DND-41 (cell line): ENCODE measurements around the gene TRPV6.
A peak's percentile ranks its signal among the peaks of the same experiment; 100 is the strongest.

Experiments used
- ATAC-seq: fragments of 200-7000 bp; cut with Tn5 transposase; 3 replicates; pipeline ENCODE4 v1.9.1; 2021; ENCODE audit warnings: low read depth; ENCODE audit not compliant: insufficient read depth
- DNase-seq: peaks from one replicate; pipeline ENCODE4 v3.0.0-alpha.2; 2020
- H2AFZ ChIP-seq: 2 replicates; pipeline ENCODE4 v1.6.0; 2012; ENCODE audit warnings: low read depth, low read length
- H3K27ac ChIP-seq: 2 replicates; pipeline ENCODE4 v1.5.1; 2012; ENCODE audit warnings: low read length, inconsistent platforms
- H3K27me3 ChIP-seq: fragments of 200-600 bp; sonication (generic); 2 replicates; pipeline ENCODE4 v1.6.0; 2012; ENCODE audit warnings: low read length, mild to moderate bottlenecking, inconsistent platforms; ENCODE audit not compliant: insufficient read depth, poor library complexity
- H3K36me3 ChIP-seq: 2 replicates; pipeline ENCODE4 v1.5.1; 2012; ENCODE audit warnings: low read length, inconsistent platforms; ENCODE audit not compliant: insufficient read depth
- H3K4me1 ChIP-seq: 2 replicates; pipeline ENCODE4 v1.5.1; 2012; ENCODE audit warnings: mild to moderate bottlenecking, low read length; ENCODE audit not compliant: insufficient read depth
- H3K4me2 ChIP-seq: 2 replicates; pipeline ENCODE4 v1.6.0; 2012; ENCODE audit warnings: mild to moderate bottlenecking, moderate library complexity, low read length, inconsistent platforms; ENCODE audit not compliant: insufficient read depth
- H3K4me3 ChIP-seq, 2 experiments: fragments of 200-600 bp in 1 of 2; shearing (Covaris generic) in 1 of 2; 2 replicates each; pipeline ENCODE4 v1.5.1; 2012 to 2016; ENCODE audit warnings: inconsistent platforms in 2 of 2, low read length in 2 of 2, mild to moderate bottlenecking in 2 of 2, low read depth in 1 of 2, moderate library complexity in 1 of 2
- H3K79me2 ChIP-seq: 2 replicates; pipeline ENCODE4 v1.6.0; 2012; ENCODE audit warnings: low read length, inconsistent platforms; ENCODE audit not compliant: insufficient read depth
- H3K9ac ChIP-seq: 2 replicates; pipeline ENCODE4 v1.6.0; 2012; ENCODE audit warnings: low read depth, mild to moderate bottlenecking, inconsistent platforms, low read length, moderate library complexity
- H3K9me3 ChIP-seq: 2 replicates; pipeline ENCODE4 v1.5.1; 2012; ENCODE audit warnings: low read length, moderate library complexity, mild to moderate bottlenecking, inconsistent platforms; ENCODE audit not compliant: insufficient read depth, severe bottlenecking
- H4K20me1 ChIP-seq: 2 replicates; pipeline ENCODE4 v1.6.0; 2012; ENCODE audit warnings: low read length; ENCODE audit not compliant: insufficient read depth
- CTCF ChIP-seq: IDR thresholded peaks from 2 replicates; pipeline ENCODE4 v1.5.1; 2012; ENCODE audit warnings: borderline replicate concordance, low read length, moderate library complexity, mild to moderate bottlenecking; ENCODE audit not compliant: poor library complexity, severe bottlenecking; ENCODE audit errors: extremely low read depth
- EZH2 ChIP-seq: IDR thresholded peaks from 3 replicates; pipeline ENCODE4 v1.6.1; 2012; ENCODE audit warnings: borderline replicate concordance, low read depth, mild to moderate bottlenecking, moderate library complexity, low read length, inconsistent platforms; ENCODE audit not compliant: severe bottlenecking

Gene TRPV6

GRCh38 chr7:142875456-142875855 is 10.1 kb downstream of the TRPV6 start:
- Histone ChIP-seq H3K9me3 (no peaks in the 10 kb centered on the region), H2AFZ (no peak overlapping the region), H3K4me2 (no peak overlapping the region), H3K4me3 (no peak overlapping the region), H3K27ac (no peak overlapping the region), H3K4me1 (no peaks in the 10 kb centered on the region), H3K9ac (no peak overlapping the region), H4K20me1 (no peaks in the 10 kb centered on the region), H3K36me3 (peaks cover 33% of the 10 kb centered on the region), H3K79me2 (no peaks in the 10 kb centered on the region), H3K27me3 (no peaks in the 10 kb centered on the region)
- peak; percentile 18 for DNase-seq
- peak; percentile 16; the same call in 2 of the 3 replicates for ATAC-seq
- TF ChIP-seq CTCF (no peak), EZH2 (no peak)

- Histone ChIP-seq H3K4me1 (no peaks in the 10 kb centered on the region), H3K36me3 (peaks cover 39% of the 10 kb centered on the region), H4K20me1 (no peaks in the 10 kb centered on the region), H2AFZ (no peak overlapping the region), H3K9ac (no peak overlapping the region), H3K79me2 (no peaks in the 10 kb centered on the region), H3K9me3 (no peaks in the 10 kb centered on the region), H3K4me3 (no peak overlapping the region), H3K27me3 (no peaks in the 10 kb centered on the region), H3K4me2 (no peak overlapping the region), H3K27ac (no peak overlapping the region)
- ATAC-seq (0 out of 3 replicates have a peak, but pooled peaks have one; percentile 5), DNase-seq (no peak)
- TF ChIP-seq CTCF (no peak), EZH2 (no peak)
Measured at GRCh38 chr7:142874837-142875236, 10.7 kb downstream of the TRPV6 start.

GRCh38 chr7:142874409-142874808 is 11.1 kb downstream of the TRPV6 start:
- H3K79me2 ChIP-seq, result no peaks in the 10 kb centered on the region
- H3K4me1 ChIP-seq, result no peaks in the 10 kb centered on the region
- H3K27ac ChIP-seq, result no peak overlapping the region
- H2AFZ ChIP-seq, result no peak overlapping the region
- no peaks in the 10 kb centered on the region for H4K20me1 ChIP-seq
- peak; percentile 12; the same call in 1 of the 3 replicates for ATAC-seq
- H3K9me3 ChIP-seq, result no peaks in the 10 kb centered on the region
- peaks cover 43% of the 10 kb centered on the region for H3K36me3 ChIP-seq
- no peak for TF ChIP-seq EZH2
- TF ChIP-seq CTCF, result no peak
- no peak overlapping the region for H3K9ac ChIP-seq
- H3K4me2 ChIP-seq, result no peak overlapping the region
- H3K4me3 ChIP-seq, result no peak overlapping the region
- no peak for DNase-seq
- H3K27me3 ChIP-seq, result no peaks in the 10 kb centered on the region

GRCh38 chr7:142873871-142874270 is 11.7 kb downstream of the TRPV6 start:
- peaks cover 49% of the 10 kb centered on the region for H3K36me3 ChIP-seq
- DNase-seq (no peak), ATAC-seq (no peak)
- no peak overlapping the region for H3K9ac ChIP-seq
- no peak overlapping the region for H3K4me2 ChIP-seq
- H3K9me3 ChIP-seq, result no peaks in the 10 kb centered on the region
- no peak overlapping the region for H3K27ac ChIP-seq
- H3K4me1 ChIP-seq, result no peaks in the 10 kb centered on the region
- no peaks in the 10 kb centered on the region for H3K79me2 ChIP-seq
- no peaks in the 10 kb centered on the region for H3K27me3 ChIP-seq
- no peak overlapping the region for H2AFZ ChIP-seq
- H3K4me3 ChIP-seq, result no peak overlapping the region
- TF ChIP-seq CTCF (no peak), EZH2 (no peak)
- H4K20me1 ChIP-seq, result no peaks in the 10 kb centered on the region
